Measurements from ENCODE around the gene NTSR2. TPM values are rescaled to one million over a fixed set of nuclear protein-coding genes. Genes with fewer than 3 reads are reported as not detected.

Gene NTSR2
- total RNA-seq, 1 experiment from 2014 or later: not detected

DNA sequence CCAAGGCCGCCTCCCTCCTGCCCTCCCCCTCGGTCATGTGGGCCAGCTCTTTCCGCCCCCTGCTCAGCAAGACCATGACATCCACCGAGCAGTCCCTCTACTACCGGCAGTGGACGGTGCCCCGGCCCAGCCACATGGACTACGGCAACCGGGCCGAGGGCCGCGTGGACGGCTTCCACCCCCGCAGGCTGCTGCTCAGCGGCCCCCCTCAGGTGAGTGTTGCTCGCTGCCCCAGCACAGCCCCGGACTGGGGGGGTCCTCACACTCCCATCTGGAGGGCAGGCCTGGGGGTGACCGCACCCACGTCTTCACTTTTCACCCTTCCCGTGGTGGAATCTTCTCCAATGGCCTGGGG, 51.3 kb downstream of the NTSR2 start:
- Mint-ChIP-seq H3K27me3 (ENCODE audit: low read depth) (no peaks in the 10 kb centered on the region), H3K9me3 (no peaks in the 10 kb centered on the region), H3K27ac (0 out of 2 replicates have a peak overlapping the region, but pooled peaks have one; percentile 32), H3K4me1 (no peaks in the 10 kb centered on the region), H3K36me3 (peaks cover 49% of the 10 kb centered on the region), H3K4me3 (no peak overlapping the region)
- DNase-seq (ENCODE audit: low spot score) (no peak), ATAC-seq (no peak)
- ChIA-PET POLR2A (no interaction called here), CTCF (no interaction called here)
- TF ChIP-seq, protein P1, sequence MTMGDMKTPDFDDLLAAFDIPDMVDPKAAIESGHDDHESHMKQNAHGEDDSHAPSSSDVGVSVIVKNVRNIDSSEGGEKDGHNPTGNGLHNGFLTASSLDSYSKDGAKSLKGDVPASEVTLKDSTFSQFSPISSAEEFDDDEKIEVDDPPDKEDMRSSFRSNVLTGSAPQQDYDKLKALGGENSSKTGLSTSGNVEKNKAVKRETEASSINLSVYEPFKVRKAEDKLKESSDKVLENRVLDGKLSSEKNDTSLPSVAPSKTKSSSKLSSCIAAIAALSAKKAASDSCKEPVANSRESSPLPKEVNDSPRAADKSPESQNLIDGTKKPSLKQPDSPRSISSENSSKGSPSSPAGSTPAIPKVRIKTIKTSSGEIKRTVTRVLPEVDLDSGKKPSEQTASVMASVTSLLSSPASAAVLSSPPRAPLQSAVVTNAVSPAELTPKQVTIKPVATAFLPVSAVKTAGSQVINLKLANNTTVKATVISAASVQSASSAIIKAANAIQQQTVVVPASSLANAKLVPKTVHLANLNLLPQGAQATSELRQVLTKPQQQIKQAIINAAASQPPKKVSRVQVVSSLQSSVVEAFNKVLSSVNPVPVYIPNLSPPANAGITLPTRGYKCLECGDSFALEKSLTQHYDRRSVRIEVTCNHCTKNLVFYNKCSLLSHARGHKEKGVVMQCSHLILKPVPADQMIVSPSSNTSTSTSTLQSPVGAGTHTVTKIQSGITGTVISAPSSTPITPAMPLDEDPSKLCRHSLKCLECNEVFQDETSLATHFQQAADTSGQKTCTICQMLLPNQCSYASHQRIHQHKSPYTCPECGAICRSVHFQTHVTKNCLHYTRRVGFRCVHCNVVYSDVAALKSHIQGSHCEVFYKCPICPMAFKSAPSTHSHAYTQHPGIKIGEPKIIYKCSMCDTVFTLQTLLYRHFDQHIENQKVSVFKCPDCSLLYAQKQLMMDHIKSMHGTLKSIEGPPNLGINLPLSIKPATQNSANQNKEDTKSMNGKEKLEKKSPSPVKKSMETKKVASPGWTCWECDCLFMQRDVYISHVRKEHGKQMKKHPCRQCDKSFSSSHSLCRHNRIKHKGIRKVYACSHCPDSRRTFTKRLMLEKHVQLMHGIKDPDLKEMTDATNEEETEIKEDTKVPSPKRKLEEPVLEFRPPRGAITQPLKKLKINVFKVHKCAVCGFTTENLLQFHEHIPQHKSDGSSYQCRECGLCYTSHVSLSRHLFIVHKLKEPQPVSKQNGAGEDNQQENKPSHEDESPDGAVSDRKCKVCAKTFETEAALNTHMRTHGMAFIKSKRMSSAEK (CRISPR knock-in tag; IDR thresholded peaks at IDR 0.05; ENCODE audit: borderline replicate concordance): no peak
- TF ChIP-seq, protein P2, sequence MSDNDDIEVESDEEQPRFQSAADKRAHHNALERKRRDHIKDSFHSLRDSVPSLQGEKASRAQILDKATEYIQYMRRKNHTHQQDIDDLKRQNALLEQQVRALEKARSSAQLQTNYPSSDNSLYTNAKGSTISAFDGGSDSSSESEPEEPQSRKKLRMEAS (CRISPR knock-in tag; IDR thresholded peaks at IDR 0.05): no peak
- TF ChIP-seq ZNF121 (CRISPR knock-in tag; IDR thresholded peaks at IDR 0.05): no peak
- TF ChIP-seq, protein P3, sequence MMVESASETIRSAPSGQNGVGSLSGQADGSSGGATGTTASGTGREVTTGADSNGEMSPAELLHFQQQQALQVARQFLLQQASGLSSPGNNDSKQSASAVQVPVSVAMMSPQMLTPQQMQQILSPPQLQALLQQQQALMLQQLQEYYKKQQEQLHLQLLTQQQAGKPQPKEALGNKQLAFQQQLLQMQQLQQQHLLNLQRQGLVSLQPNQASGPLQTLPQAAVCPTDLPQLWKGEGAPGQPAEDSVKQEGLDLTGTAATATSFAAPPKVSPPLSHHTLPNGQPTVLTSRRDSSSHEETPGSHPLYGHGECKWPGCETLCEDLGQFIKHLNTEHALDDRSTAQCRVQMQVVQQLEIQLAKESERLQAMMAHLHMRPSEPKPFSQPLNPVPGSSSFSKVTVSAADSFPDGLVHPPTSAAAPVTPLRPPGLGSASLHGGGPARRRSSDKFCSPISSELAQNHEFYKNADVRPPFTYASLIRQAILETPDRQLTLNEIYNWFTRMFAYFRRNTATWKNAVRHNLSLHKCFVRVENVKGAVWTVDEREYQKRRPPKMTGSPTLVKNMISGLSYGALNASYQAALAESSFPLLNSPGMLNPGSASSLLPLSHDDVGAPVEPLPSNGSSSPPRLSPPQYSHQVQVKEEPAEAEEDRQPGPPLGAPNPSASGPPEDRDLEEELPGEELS (CRISPR knock-in tag; IDR thresholded peaks at IDR 0.05): no peak
- TF ChIP-seq GRHL2 (CRISPR knock-in tag; IDR thresholded peaks at IDR 0.05; ENCODE audit: insufficient replicate concordance, severe bottlenecking): no peak
- TF ChIP-seq, protein P4, sequence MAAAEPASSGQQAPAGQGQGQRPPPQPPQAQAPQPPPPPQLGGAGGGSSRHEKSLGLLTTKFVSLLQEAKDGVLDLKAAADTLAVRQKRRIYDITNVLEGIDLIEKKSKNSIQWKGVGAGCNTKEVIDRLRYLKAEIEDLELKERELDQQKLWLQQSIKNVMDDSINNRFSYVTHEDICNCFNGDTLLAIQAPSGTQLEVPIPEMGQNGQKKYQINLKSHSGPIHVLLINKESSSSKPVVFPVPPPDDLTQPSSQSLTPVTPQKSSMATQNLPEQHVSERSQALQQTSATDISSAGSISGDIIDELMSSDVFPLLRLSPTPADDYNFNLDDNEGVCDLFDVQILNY (CRISPR knock-in tag; IDR thresholded peaks at IDR 0.05): no peak
- TF ChIP-seq GABPB1 (CRISPR knock-in tag; IDR thresholded peaks at IDR 0.05): no peak
- TF ChIP-seq TP53 (CRISPR knock-in tag; IDR thresholded peaks at IDR 0.05): no peak
- no peak for TF ChIP-seq GTF2I (CRISPR knock-in tag; conservative IDR thresholded peaks at IDR 0.05)
- no peak for TF ChIP-seq ZNF317 (CRISPR knock-in tag; IDR thresholded peaks at IDR 0.05; ENCODE audit: borderline replicate concordance, low read depth)
- no peak for TF ChIP-seq RORB (CRISPR knock-in tag; IDR thresholded peaks at IDR 0.05)

DNA sequence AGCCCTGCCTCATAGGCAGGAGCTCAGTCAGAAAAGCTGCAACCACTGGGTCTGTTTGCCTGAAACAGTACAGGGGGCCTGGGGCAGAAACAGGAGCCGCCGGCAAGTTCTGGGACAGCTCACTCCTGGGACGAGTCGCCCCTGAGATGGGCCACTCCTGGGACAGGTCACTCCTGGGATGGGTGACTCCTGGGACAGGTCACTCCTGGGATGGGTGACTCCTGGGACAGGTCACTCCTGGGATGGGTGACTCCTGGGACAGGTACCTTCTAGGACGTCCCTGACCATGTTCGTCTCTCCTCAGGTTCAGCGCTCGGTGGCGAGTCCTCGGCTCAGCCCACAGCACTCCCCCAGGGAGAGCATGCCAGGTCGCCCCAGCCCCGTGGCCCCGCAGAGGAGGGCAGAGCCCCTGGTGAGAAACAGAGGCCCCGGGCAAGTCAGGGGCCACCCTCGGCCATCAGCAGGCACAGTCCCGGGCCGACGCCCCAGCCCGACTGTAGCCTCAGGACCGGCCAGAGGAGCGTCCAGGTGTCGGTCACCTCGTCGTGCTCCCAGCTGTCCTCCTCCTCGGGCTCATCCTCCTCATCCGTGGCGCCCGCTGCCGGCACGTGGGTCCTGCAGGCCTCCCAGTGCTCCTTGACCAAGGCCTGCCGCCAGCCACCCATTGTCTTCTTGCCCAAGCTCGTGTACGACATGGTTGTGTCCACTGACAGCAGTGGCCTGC, 51.8 kb downstream of the NTSR2 start:
- ATAC-seq: no peak
- CTCF ChIA-PET: no interaction called here
- no peaks in the 10 kb centered on the region for H3K4me1 Mint-ChIP-seq
- POLR2A ChIA-PET: no interaction called here
- H3K27ac Mint-ChIP-seq: no peak overlapping the region
- H3K9me3 Mint-ChIP-seq: no peaks in the 10 kb centered on the region
- peaks cover 51% of the 10 kb centered on the region for H3K36me3 Mint-ChIP-seq
- DNase-seq (ENCODE audit: low spot score): no peak
- no peaks in the 10 kb centered on the region for H3K27me3 Mint-ChIP-seq (ENCODE audit: low read depth)
- no peak overlapping the region for H3K4me3 Mint-ChIP-seq
- TF ChIP-seq FOXK1 (CRISPR knock-in tag; IDR thresholded peaks at IDR 0.05): no peak

DNA sequence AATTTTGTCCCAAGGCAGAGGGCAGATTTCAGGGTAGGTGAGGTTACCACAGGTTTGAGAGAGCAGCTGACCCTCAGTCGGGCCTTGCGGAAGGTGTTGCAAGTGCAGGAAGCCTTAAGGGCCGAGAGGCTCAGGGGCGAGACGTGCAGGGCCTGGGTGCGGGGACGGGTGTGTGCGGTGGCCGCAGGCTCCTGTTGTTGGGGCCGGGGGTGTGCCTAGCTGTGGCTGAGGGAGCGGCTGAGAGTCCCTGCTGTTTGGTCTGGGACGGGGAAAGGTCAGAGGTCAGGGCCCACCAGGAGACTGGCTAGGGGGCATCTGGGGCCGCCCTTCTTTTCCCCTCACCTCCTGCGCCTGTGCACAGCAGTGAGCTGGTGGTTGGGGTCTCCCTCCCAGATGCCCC, 52.5 kb downstream of the NTSR2 start:
- no peak for DNase-seq (ENCODE audit: low spot score)
- Mint-ChIP-seq H3K27ac (no peak overlapping the region), H3K4me3 (no peak overlapping the region), H3K4me1 (no peaks in the 10 kb centered on the region), H3K9me3 (no peaks in the 10 kb centered on the region), H3K27me3 (ENCODE audit: low read depth) (no peaks in the 10 kb centered on the region), H3K36me3 (peaks cover 47% of the 10 kb centered on the region)
- ATAC-seq: no peak
- TF ChIP-seq ELF4 (CRISPR knock-in tag; IDR thresholded peaks at IDR 0.05; ENCODE audit: low read depth): no peak
- ChIA-PET CTCF (interaction anchor here (1.4 kb wide), 1 partner anchor 140 kb away, joined by 3 read pairs; no protein-coding TSS in a partner anchor), POLR2A (no interaction called here)

Data from WTC11 (cell line).